Tibial artery (tissue), 4 donors: ENCODE data around the gene HOXB2.
A peak's percentile ranks its signal among the peaks of the same experiment; 100 is the strongest.

Source experiments
- DNase-seq, 2 donors: peaks; one replicate each; pipeline ENCODE4 v3.0.0-alpha.2; 2019
- H3K27ac ChIP-seq, 2 donors: fragments of 200-600 bp; sonication (generic) in 1 of 2; 1 replicate in 1 of 2; 2 replicates in 1 of 2; pipeline ENCODE4 v1.5.1; 2018 to 2019; ENCODE audit warnings: mild to moderate bottlenecking in 1 of 2
- H3K27me3 ChIP-seq, 2 donors: fragments of 200-600 bp; sonication (generic) in 1 of 2; one replicate each; pipeline versions ENCODE4 v1.5.1 to v1.6.0; 2016 to 2019
- H3K36me3 ChIP-seq, 3 donors: fragments of 200-600 bp; sonication (generic) in 2 of 3; one replicate each; pipeline ENCODE4 v1.5.1; 2016 to 2019; ENCODE audit warnings: mild to moderate bottlenecking in 2 of 3
- H3K4me1 ChIP-seq, 4 donors: fragments of 200-600 bp; sonication (generic) in 2 of 4; 1 replicate in 3 of 4; 2 replicates in 1 of 4; pipeline ENCODE4 v1.5.1; 2016 to 2019
- H3K4me3 ChIP-seq, 2 donors: fragments of 200-600 bp; sonication (generic) in 1 of 2; 1 replicate in 1 of 2; 2 replicates in 1 of 2; pipeline ENCODE4 v1.5.1; 2018 to 2019; ENCODE audit warnings: mild to moderate bottlenecking in 2 of 2
- H3K9me3 ChIP-seq, 3 donors: fragments of 200-600 bp; sonication (generic) in 1 of 3; one replicate each; pipeline ENCODE4 v1.5.1; 2016 to 2019
- CTCF ChIP-seq, 2 experiments: fragments of 200-600 bp in 1 of 2; fragments of 450-650 bp in 1 of 2; IDR thresholded peaks; one replicate each; pipeline ENCODE4 v1.5.1; 2017 to 2019; ENCODE audit warnings: antibody characterized with exemption in 2 of 2, mild to moderate bottlenecking in 1 of 2, moderate library complexity in 1 of 2
- intact Hi-C: fragments of 100-400 bp; cut with DNase I; formaldehyde crosslinking; loops from one replicate; pipeline ENCODE4 v1.15.0; 2023; ENCODE audit warnings: low total_unique reads

The HOXB2 gene

GRCh38 chr17:48582750-48583069 is 37.8 kb upstream of the HOXB2 start:
- intact Hi-C loops, result no loop called here
- Histone ChIP-seq H3K27me3 (peaks cover 2 to 63% of the 10 kb centered on the region in 2 donors), H3K4me1 (peaks cover 0 to 36% (median 22%) of the 10 kb centered on the region in 4 donors), H3K27ac (peak overlapping the region in 1 of 2 donors; percentile 8), H3K9me3 (no peaks in the 10 kb centered on the region), H3K36me3 (no peaks in the 10 kb centered on the region), H3K4me3 (peak overlapping the region in 1 of 2 donors; percentile 44)
- no peak for TF ChIP-seq CTCF (IDR thresholded peaks at IDR 0.05)
- no peak for DNase-seq

- Histone ChIP-seq H3K36me3 (no peaks in the 10 kb centered on the region), H3K9me3 (no peaks in the 10 kb centered on the region), H3K4me3 (no peak overlapping the region), H3K27ac (no peak overlapping the region), H3K4me1 (peaks cover 0 to 39% (median 22%) of the 10 kb centered on the region in 4 donors), H3K27me3 (peaks cover 8 to 53% of the 10 kb centered on the region in 2 donors)
- DNase-seq, result no peak
- intact Hi-C loops, result no loop called here
- TF ChIP-seq CTCF (IDR thresholded peaks at IDR 0.05), result no peak
These were observed 35.0 kb upstream of the HOXB2 start for GRCh38 chr17:48579760-48580554.

GRCh38 chr17:48579471-48579759 is 34.5 kb upstream of the HOXB2 start:
- Histone ChIP-seq H3K27ac (no peak overlapping the region), H3K4me1 (peaks cover 0 to 34% (median 18%) of the 10 kb centered on the region in 4 donors), H3K27me3 (peaks cover 8 to 53% of the 10 kb centered on the region in 2 donors), H3K36me3 (no peaks in the 10 kb centered on the region), H3K9me3 (no peaks in the 10 kb centered on the region), H3K4me3 (no peak overlapping the region)
- intact Hi-C loops, result no loop called here
- no peak for DNase-seq
- TF ChIP-seq CTCF (IDR thresholded peaks at IDR 0.05), result no peak

GRCh38 chr17:48578616-48579470 is 33.9 kb upstream of the HOXB2 start:
- H3K9me3 ChIP-seq, result no peaks in the 10 kb centered on the region
- no peaks in the 10 kb centered on the region for H3K36me3 ChIP-seq
- H3K4me3 ChIP-seq, result peak overlapping the region; percentile 51 to 60
- DNase-seq, result no peak
- intact Hi-C loops, result no loop called here
- peaks cover 8 to 53% of the 10 kb centered on the region in 2 donors for H3K27me3 ChIP-seq
- H3K4me1 ChIP-seq, result peaks cover 0 to 34% (median 18%) of the 10 kb centered on the region in 4 donors
- TF ChIP-seq CTCF (IDR thresholded peaks at IDR 0.05), result no peak
- H3K27ac ChIP-seq, result peak overlapping the region in 1 of 2 donors; percentile 75

- H3K4me3 ChIP-seq, result peak within 1 kb of the TSS; percentile 51 to 60
- intact Hi-C loops, result no loop called here
- DNase-seq, result peak in 1 of 2 donors; percentile 76
- no peaks in the 10 kb centered on the region for H3K9me3 ChIP-seq
- H3K27ac ChIP-seq, result peak within 1 kb of the TSS; percentile 24 to 75
- no peaks in the 10 kb centered on the region for H3K36me3 ChIP-seq
- peaks cover 8 to 53% of the 10 kb centered on the region in 2 donors for H3K27me3 ChIP-seq
- no peak for TF ChIP-seq CTCF (IDR thresholded peaks at IDR 0.05)
- H3K4me1 ChIP-seq, result peaks cover 0 to 34% (median 18%) of the 10 kb centered on the region in 4 donors
These were observed 33.2 kb upstream of the HOXB2 start, which contains the start of gene HOXB4 for GRCh38 chr17:48577946-48578615. Gene HOXB4, minus strand, starts transcription at chr17:48578350. Its CDS starts 31 bp downstream, at chr17:48578319.
